Astrocyte (in vitro differentiated cells and primary cell): Measurements from ENCODE around the gene CFHR5. TPM values are rescaled to one million over a fixed set of nuclear protein-coding genes. Genes with fewer than 3 reads are reported as not detected.

Experiments used
- total RNA-seq: library from RNA; stranded (reverse); gene quantifications from 2 replicates; pipeline ENCODE4 v1.2.1, GENCODE V29; 2021

The CFHR5 gene
- total RNA-seq, 1 donor from 2014 or later: not detected

Other genes starting within 250 kb of the CFHR5 start
- not detected in 2 replicates for gene CFHR3, start 202.7 kb upstream of the CFHR5 start, total RNA-seq
- gene CFHR1, start 157.8 kb upstream of the CFHR5 start, total RNA-seq: 0.23 TPM in 1 of 2 replicates, not detected in the other
- gene CFHR4, start 89.5 kb upstream of the CFHR5 start, total RNA-seq: not detected in 2 replicates
- gene CFHR2, start 33.8 kb upstream of the CFHR5 start, total RNA-seq: not detected in 2 replicates
- not detected in 2 replicates for gene F13B, start 89.7 kb downstream of the CFHR5 start, total RNA-seq
- 2.2 and 3.9 TPM in 2 replicates for gene ASPM, start 169.1 kb downstream of the CFHR5 start, total RNA-seq
- gene ZBTB41, start 223.7 kb downstream of the CFHR5 start, total RNA-seq: 10.4 TPM in 2 replicates